H9 (cell line): ENCODE measurements around the gene CDKL1. TPM values are rescaled to one million over a fixed set of nuclear protein-coding genes. Genes with fewer than 3 reads are reported as not detected.

Experiments
- DNase-seq: peaks from one replicate; pipeline ENCODE4 v3.0.0-alpha.2; 2017
- H2AFZ ChIP-seq: one replicate; pipeline ENCODE4 v1.6.1; 2013; ENCODE audit warnings: mild to moderate bottlenecking, low read length, control low read depth, moderate library complexity
- H2AK5ac ChIP-seq: 2 replicates; pipeline ENCODE4 v1.6.1; 2013; ENCODE audit warnings: low read length, control low read depth, mixed read lengths; ENCODE audit not compliant: insufficient read length
- H2BK120ac ChIP-seq: one replicate; pipeline ENCODE4 v1.6.1; 2013; ENCODE audit warnings: low read depth, mild to moderate bottlenecking, low read length, control low read depth, inconsistent platforms; ENCODE audit not compliant: poor library complexity, severe bottlenecking
- H2BK12ac ChIP-seq: 2 replicates; pipeline ENCODE4 v1.6.1; 2013; ENCODE audit warnings: low read length, control low read depth, mixed read lengths, low read depth; ENCODE audit not compliant: insufficient read length
- H2BK15ac ChIP-seq: 2 replicates; pipeline ENCODE4 v1.6.1; 2013; ENCODE audit warnings: low read depth, low read length, control low read depth
- H2BK20ac ChIP-seq: one replicate; pipeline ENCODE4 v1.6.1; 2013; ENCODE audit warnings: low read depth, mild to moderate bottlenecking, low read length, control low read depth, inconsistent platforms; ENCODE audit not compliant: poor library complexity, severe bottlenecking
- H2BK5ac ChIP-seq: 2 replicates; pipeline ENCODE4 v1.6.1; 2013; ENCODE audit warnings: low read length, control low read depth, mixed read lengths; ENCODE audit not compliant: insufficient read length
- H3K14ac ChIP-seq: 2 replicates; pipeline ENCODE4 v1.6.1; 2013; ENCODE audit warnings: low read length, control low read depth; ENCODE audit not compliant: insufficient read depth
- H3K18ac ChIP-seq: 2 replicates; pipeline ENCODE4 v1.6.1; 2013; ENCODE audit warnings: low read depth, mild to moderate bottlenecking, mixed read lengths, low read length, control low read depth; ENCODE audit not compliant: insufficient read length
- H3K23ac ChIP-seq: 2 replicates; pipeline ENCODE4 v1.6.1; 2013; ENCODE audit warnings: low read length, control low read depth, mixed read lengths, low read depth; ENCODE audit not compliant: insufficient read length
- H3K23me2 ChIP-seq: 2 replicates; pipeline ENCODE4 v1.6.1; 2013; ENCODE audit warnings: low read depth, mild to moderate bottlenecking, mixed read lengths, low read length, control low read depth; ENCODE audit not compliant: insufficient read length, poor library complexity, severe bottlenecking
- H3K27ac ChIP-seq: 2 replicates; pipeline ENCODE4 v1.5.1; 2013; ENCODE audit warnings: low read length, control low read depth, mixed read lengths, low read depth; ENCODE audit not compliant: insufficient read length
- H3K27me3 ChIP-seq: 2 replicates; pipeline ENCODE4 v1.6.1; 2013; ENCODE audit warnings: low read length, control low read depth, inconsistent platforms; ENCODE audit not compliant: insufficient read depth
- H3K4ac ChIP-seq: 2 replicates; pipeline ENCODE4 v1.6.1; 2013; ENCODE audit warnings: low read depth, mild to moderate bottlenecking, control low read depth, inconsistent platforms, low read length, moderate library complexity
- H3K4me1 ChIP-seq: 2 replicates; pipeline ENCODE4 v1.6.1; 2013; ENCODE audit warnings: low read length, control low read depth, inconsistent platforms; ENCODE audit not compliant: insufficient read depth
- H3K4me2 ChIP-seq: 2 replicates; pipeline ENCODE4 v1.6.1; 2013; ENCODE audit warnings: low read length, control low read depth, mixed read lengths; ENCODE audit not compliant: insufficient read length, insufficient read depth
- H3K56ac ChIP-seq: 2 replicates; pipeline ENCODE4 v1.6.1; 2013; ENCODE audit warnings: low read depth, mild to moderate bottlenecking, mixed read lengths, low read length, control low read depth; ENCODE audit not compliant: insufficient read length
- H3K79me1 ChIP-seq: 2 replicates; pipeline ENCODE4 v1.6.1; 2013; ENCODE audit warnings: low read depth, mild to moderate bottlenecking, moderate library complexity, low read length, control low read depth, inconsistent platforms; ENCODE audit not compliant: insufficient read depth, poor library complexity, severe bottlenecking
- H3K79me2 ChIP-seq: 2 replicates; pipeline ENCODE4 v1.6.1; 2013; ENCODE audit warnings: low read length, control low read depth, inconsistent platforms; ENCODE audit not compliant: insufficient read depth
- H3K9ac ChIP-seq: 2 replicates; pipeline ENCODE4 v1.6.1; 2013; ENCODE audit warnings: low read length, control low read depth, mixed read lengths; ENCODE audit not compliant: insufficient read length; ENCODE audit errors: extremely low read depth
- H3K9me3 ChIP-seq: one replicate; pipeline ENCODE4 v1.6.1; 2013; ENCODE audit warnings: low read depth, low read length, inconsistent platforms; ENCODE audit not compliant: control insufficient read depth
- H3T11ph ChIP-seq: one replicate; pipeline ENCODE4 v1.6.1; 2013; ENCODE audit warnings: mild to moderate bottlenecking, low read length, control low read depth, inconsistent platforms
- H4K20me1 ChIP-seq: one replicate; pipeline ENCODE4 v1.6.1; 2013; ENCODE audit not compliant: control insufficient read depth, insufficient read length, insufficient read depth
- H4K5ac ChIP-seq: 2 replicates; pipeline ENCODE4 v1.6.1; 2013; ENCODE audit warnings: low read depth, mild to moderate bottlenecking, mixed read lengths, low read length, control low read depth; ENCODE audit not compliant: insufficient read length
- H4K8ac ChIP-seq: replicated peaks from 2 replicates; pipeline ENCODE4 v1.6.1; 2013; ENCODE audit warnings: low read length, control low read depth, mixed read lengths, low read depth; ENCODE audit not compliant: insufficient read length
- H4K91ac ChIP-seq: 2 replicates; pipeline ENCODE4 v1.6.1; 2013; ENCODE audit warnings: low read depth, mild to moderate bottlenecking, moderate library complexity, mixed read lengths, low read length, control low read depth; ENCODE audit not compliant: insufficient read length
- H3K27ac Mint-ChIP-seq, 3 experiments: 2 replicates in 2 of 3; 3 replicates in 1 of 3; pipeline ENCODE4 v1.8.0; 2020 to 2021; ENCODE audit warnings: mixed read lengths in 3 of 3, mild to moderate bottlenecking in 1 of 3, moderate library complexity in 1 of 3
- H3K27me3 Mint-ChIP-seq: 2 replicates; pipeline ENCODE4 v1.8.0; 2021; ENCODE audit warnings: low read depth, mild to moderate bottlenecking, moderate library complexity, mixed read lengths
- H3K36me3 Mint-ChIP-seq, 3 experiments: 2 replicates in 2 of 3; 3 replicates in 1 of 3; pipeline ENCODE4 v1.8.0; 2020 to 2021; ENCODE audit warnings: low read depth in 3 of 3, mixed read lengths in 3 of 3; ENCODE audit not compliant: insufficient read depth in 1 of 3
- H3K4me1 Mint-ChIP-seq, 2 experiments: 2 replicates each; pipeline ENCODE4 v1.8.0; 2020; ENCODE audit warnings: mixed read lengths in 2 of 2
- H3K4me3 Mint-ChIP-seq, 2 experiments: 2 replicates in 1 of 2; 3 replicates in 1 of 2; pipeline ENCODE4 v1.8.0; 2020 to 2021; ENCODE audit warnings: mild to moderate bottlenecking in 2 of 2, mixed read lengths in 2 of 2, moderate library complexity in 1 of 2
- H3K9me3 Mint-ChIP-seq, 2 experiments: 2 replicates in 1 of 2; 3 replicates in 1 of 2; pipeline ENCODE4 v1.8.0; 2020; ENCODE audit warnings: mild to moderate bottlenecking in 2 of 2, mixed read lengths in 2 of 2, moderate library complexity in 1 of 2
- WGBS: extraction: QIAGEN DNeasy Blood & Tissue Kit; methylation state at CpG from one replicate; pipeline ENCODE4 v1.1.7; 2013; ENCODE audit warnings: missing lambda C conversion rate, low lambda C conversion rate, mixed read lengths; ENCODE audit not compliant: insufficient read length; ENCODE audit errors: extremely low coverage; 5-methylcytosine and 5-hydroxymethylcytosine counted together
- total RNA-seq: library from RNA; stranded (reverse); gene quantifications from 2 replicates; pipeline ENCODE4 v1.2.1, GENCODE V29; 2021
- TF ChIP-seq, protein P1 (sequence below): fragments of 200-600 bp; sonication (generic); conservative IDR thresholded peaks from 3 replicates; pipeline ENCODE4 v1.8.0; 2021; ENCODE audit warnings: antibody characterized with exemption, mild to moderate bottlenecking

The CDKL1 gene
- total RNA-seq, 1 experiment from 2014 or later: 0.72 TPM

DNA sequence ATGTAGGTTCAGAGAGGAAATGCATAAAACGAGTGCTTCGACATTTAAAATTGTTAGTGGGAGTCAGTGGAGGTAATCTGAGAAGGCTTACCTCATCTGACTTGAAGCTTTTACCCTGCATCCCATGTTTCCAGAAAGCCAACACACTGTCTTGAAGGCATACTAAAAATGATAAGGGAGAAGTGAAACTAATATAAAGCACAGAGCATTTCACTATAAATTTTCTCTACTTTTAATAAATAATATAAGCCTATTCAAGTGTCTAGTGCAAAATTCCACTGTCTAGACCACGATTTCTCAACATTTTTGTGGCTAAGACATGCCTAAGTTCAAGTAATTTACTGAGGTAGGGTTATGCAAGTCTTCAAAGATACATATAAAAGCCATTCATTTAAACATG is 29.1 kb upstream of the CDKL1 start:
- no peak overlapping the region for H3K4me3 Mint-ChIP-seq
- no peak overlapping the region for H4K8ac ChIP-seq
- H4K5ac ChIP-seq: no peak overlapping the region
- H2BK20ac ChIP-seq: no peak overlapping the region
- no peak overlapping the region for H2BK120ac ChIP-seq
- no peak for DNase-seq
- no peak overlapping the region for H2AK5ac ChIP-seq
- no peak overlapping the region for H3K14ac ChIP-seq
- H3K27me3 ChIP-seq: no peaks in the 10 kb centered on the region
- no peak overlapping the region for H3K18ac ChIP-seq
- no peaks in the 10 kb centered on the region for H3K9me3 ChIP-seq
- no peaks in the 10 kb centered on the region for H3K9me3 Mint-ChIP-seq
- H4K20me1 ChIP-seq: no peaks in the 10 kb centered on the region
- TF ChIP-seq, protein P1, sequence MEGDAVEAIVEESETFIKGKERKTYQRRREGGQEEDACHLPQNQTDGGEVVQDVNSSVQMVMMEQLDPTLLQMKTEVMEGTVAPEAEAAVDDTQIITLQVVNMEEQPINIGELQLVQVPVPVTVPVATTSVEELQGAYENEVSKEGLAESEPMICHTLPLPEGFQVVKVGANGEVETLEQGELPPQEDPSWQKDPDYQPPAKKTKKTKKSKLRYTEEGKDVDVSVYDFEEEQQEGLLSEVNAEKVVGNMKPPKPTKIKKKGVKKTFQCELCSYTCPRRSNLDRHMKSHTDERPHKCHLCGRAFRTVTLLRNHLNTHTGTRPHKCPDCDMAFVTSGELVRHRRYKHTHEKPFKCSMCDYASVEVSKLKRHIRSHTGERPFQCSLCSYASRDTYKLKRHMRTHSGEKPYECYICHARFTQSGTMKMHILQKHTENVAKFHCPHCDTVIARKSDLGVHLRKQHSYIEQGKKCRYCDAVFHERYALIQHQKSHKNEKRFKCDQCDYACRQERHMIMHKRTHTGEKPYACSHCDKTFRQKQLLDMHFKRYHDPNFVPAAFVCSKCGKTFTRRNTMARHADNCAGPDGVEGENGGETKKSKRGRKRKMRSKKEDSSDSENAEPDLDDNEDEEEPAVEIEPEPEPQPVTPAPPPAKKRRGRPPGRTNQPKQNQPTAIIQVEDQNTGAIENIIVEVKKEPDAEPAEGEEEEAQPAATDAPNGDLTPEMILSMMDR: no peak
- H3K27me3 Mint-ChIP-seq: no peaks in the 10 kb centered on the region
- H3K23ac ChIP-seq: no peak overlapping the region
- H3K27ac Mint-ChIP-seq: no peak overlapping the region
- no peak overlapping the region for H2AFZ ChIP-seq
- no peaks in the 10 kb centered on the region for H3K23me2 ChIP-seq
- H3K4ac ChIP-seq: no peak overlapping the region
- no peaks in the 10 kb centered on the region for H3K79me2 ChIP-seq
- H3K4me1 ChIP-seq: no peaks in the 10 kb centered on the region
- H3K79me1 ChIP-seq: no peaks in the 10 kb centered on the region
- no CpG with 5 or more reads among the region's 3 CpGs for WGBS
- no peak overlapping the region for H2BK15ac ChIP-seq
- H3K36me3 Mint-ChIP-seq: peaks cover 0 to 31% (median 12%) of the 10 kb centered on the region in 3 experiments; a peak in 5 of 7 replicates
- no peak overlapping the region for H3K27ac ChIP-seq
- no peak overlapping the region for H3K56ac ChIP-seq
- no peak overlapping the region for H4K91ac ChIP-seq
- no peak overlapping the region for H3K4me2 ChIP-seq
- no peak overlapping the region for H2BK12ac ChIP-seq
- no peak overlapping the region for H3K9ac ChIP-seq
- H3T11ph ChIP-seq: no peak overlapping the region
- no peak overlapping the region for H2BK5ac ChIP-seq
- no peaks in the 10 kb centered on the region for H3K4me1 Mint-ChIP-seq
